ENCODE results near the gene BCO1. TPM values are rescaled to one million over a fixed set of nuclear protein-coding genes. Genes with fewer than 3 reads are reported as not detected.

BCO1 gene
- total RNA-seq, 2 donors from 2014 or later, result 0.42 to 0.62 TPM

- H3K27ac ChIP-seq (ENCODE audit: low read depth, low read length), result no peak overlapping the region
- H3K36me3 Mint-ChIP-seq (ENCODE audit: low read depth), result no peaks in the 10 kb centered on the region
- peaks cover 8% of the 10 kb centered on the region for H3K4me1 Mint-ChIP-seq
- no peak overlapping the region for H3K4me3 Mint-ChIP-seq
- 96 to 100% methylated on average over 2 of the region's 2 CpGs for WGBS, 2 experiments (ENCODE audit: insufficient coverage in 1 of 2, insufficient read length in 1 of 2)
- DNase-seq, result no peak
- TF ChIP-seq CTCF (conservative IDR thresholded peaks at IDR 0.05), result no peak
- no peaks in the 10 kb centered on the region for H3K36me3 ChIP-seq (ENCODE audit: control insufficient read depth, insufficient read depth, low read length)
- no peak overlapping the region for H3K4me3 ChIP-seq (ENCODE audit: low read length)
- no peak overlapping the region for H3K9ac ChIP-seq (ENCODE audit: extremely low read depth, low read length, poor library complexity, severe bottlenecking)
- no peaks in the 10 kb centered on the region for H3K9me3 ChIP-seq (ENCODE audit: control insufficient read depth, low read length)
- H3K27ac Mint-ChIP-seq, result no peak overlapping the region
- H3K4me1 ChIP-seq (ENCODE audit: control insufficient read depth, insufficient read depth, low read length), result peaks cover 11% of the 10 kb centered on the region
- no peaks in the 10 kb centered on the region for H3K27me3 Mint-ChIP-seq (ENCODE audit: insufficient read depth)
- H3K9me3 Mint-ChIP-seq, result no peaks in the 10 kb centered on the region
- no peaks in the 10 kb centered on the region for H3K27me3 ChIP-seq (ENCODE audit: control insufficient read depth, insufficient read depth, low read length, poor library complexity, severe bottlenecking)
These were observed 21.8 kb upstream of the BCO1 start for GRCh38 chr16:81216706-81217105.

GRCh38 chr16:81219151-81219550 is 19.3 kb upstream of the BCO1 start:
- Histone ChIP-seq H3K27ac (ENCODE audit: low read depth, low read length) (no peak overlapping the region), H3K9me3 (ENCODE audit: control insufficient read depth, low read length) (no peaks in the 10 kb centered on the region), H3K4me3 (ENCODE audit: low read length) (no peak overlapping the region), H3K27me3 (ENCODE audit: control insufficient read depth, insufficient read depth, low read length, poor library complexity, severe bottlenecking) (no peaks in the 10 kb centered on the region), H3K4me1 (ENCODE audit: control insufficient read depth, insufficient read depth, low read length) (peaks cover 7% of the 10 kb centered on the region), H3K36me3 (ENCODE audit: control insufficient read depth, insufficient read depth, low read length) (no peaks in the 10 kb centered on the region), H3K9ac (ENCODE audit: extremely low read depth, low read length, poor library complexity, severe bottlenecking) (no peak overlapping the region)
- DNase-seq, result no peak
- peaks cover 9% of the 10 kb centered on the region for H3K4me1 Mint-ChIP-seq
- TF ChIP-seq CTCF (conservative IDR thresholded peaks at IDR 0.05), result no peak
- whole genome bisulfite sequencing, 2 experiments (ENCODE audit: insufficient coverage in 1 of 2, insufficient read length in 1 of 2), result 89 to 93% methylated on average over 9 of the region's 9 CpGs
- H3K9me3 Mint-ChIP-seq, result no peaks in the 10 kb centered on the region
- H3K27ac Mint-ChIP-seq, result no peak overlapping the region
- H3K27me3 Mint-ChIP-seq (ENCODE audit: insufficient read depth), result no peaks in the 10 kb centered on the region
- no peak overlapping the region for H3K4me3 Mint-ChIP-seq
- H3K36me3 Mint-ChIP-seq (ENCODE audit: low read depth), result no peaks in the 10 kb centered on the region

GRCh38 chr16:81220349-81220748 is 18.1 kb upstream of the BCO1 start:
- H3K4me3 Mint-ChIP-seq, result no peak overlapping the region
- no peaks in the 10 kb centered on the region for H3K9me3 ChIP-seq (ENCODE audit: control insufficient read depth, low read length)
- no peak for DNase-seq
- no peaks in the 10 kb centered on the region for H3K9me3 Mint-ChIP-seq
- H3K9ac ChIP-seq (ENCODE audit: extremely low read depth, low read length, poor library complexity, severe bottlenecking), result no peak overlapping the region
- H3K27ac Mint-ChIP-seq, result no peak overlapping the region
- H3K36me3 ChIP-seq (ENCODE audit: control insufficient read depth, insufficient read depth, low read length), result no peaks in the 10 kb centered on the region
- H3K36me3 Mint-ChIP-seq (ENCODE audit: low read depth), result no peaks in the 10 kb centered on the region
- no peak for TF ChIP-seq CTCF (conservative IDR thresholded peaks at IDR 0.05)
- no peaks in the 10 kb centered on the region for H3K27me3 ChIP-seq (ENCODE audit: control insufficient read depth, insufficient read depth, low read length, poor library complexity, severe bottlenecking)
- no peaks in the 10 kb centered on the region for H3K27me3 Mint-ChIP-seq (ENCODE audit: insufficient read depth)
- 60 to 79% methylated on average over 9 of the region's 9 CpGs for WGBS, 2 experiments (ENCODE audit: insufficient coverage in 1 of 2, insufficient read length in 1 of 2)
- peak overlapping the region; percentile 87 for H3K27ac ChIP-seq (ENCODE audit: low read depth, low read length)
- peaks cover 18% of the 10 kb centered on the region for H3K4me1 Mint-ChIP-seq
- H3K4me1 ChIP-seq (ENCODE audit: control insufficient read depth, insufficient read depth, low read length), result peaks cover 7% of the 10 kb centered on the region
- H3K4me3 ChIP-seq (ENCODE audit: low read length), result no peak overlapping the region

Data from endodermal cell (in vitro differentiated cells).